GM12878 (cell line): ENCODE measurements around the gene ASAP2. TPM values are rescaled to one million over a fixed set of nuclear protein-coding genes. Genes with fewer than 3 reads are reported as not detected.

ENCODE experiments used
- ATAC-seq: fragments of 200-7000 bp; cut with Tn5 transposase; 3 replicates; pipeline ENCODE4 v1.9.1; 2020; ENCODE audit warnings: mild to moderate bottlenecking, moderate library complexity
- BruUV-seq: library from RNA; stranded (reverse); fragments of 400-500 nt; replicated peaks from 2 replicates; lab custom pipeline; 2021; lab: Mats Ljungman, UMichigan
- CTCF ChIA-PET: fragments of 300-600 bp; sonication (Branson Sonifier 250); formaldehyde crosslinking; extraction: SDS; loops from one replicate; lab custom pipeline; 2021; ENCODE audit warnings: inconsistent platforms; lab: Yijun Ruan, JAX
- POLR2A ChIA-PET: fragments of 350-600 bp; formaldehyde crosslinking; extraction: SDS; loops from one replicate; lab custom pipeline; 2021; ENCODE audit warnings: inconsistent platforms; lab: Charles Lee
- RAD21 ChIA-PET: fragments of 300-600 bp; sonication (Branson Sonifier 250); formaldehyde crosslinking; loops from one replicate; lab custom pipeline; 2023; ENCODE audit warnings: antibody characterized with exemption; ENCODE audit not compliant: unreplicated experiment; lab: Charles Lee
- SMC1A ChIA-PET: fragments of 300-600 bp; sonication (Branson Sonifier 250); formaldehyde crosslinking; loops from one replicate; lab custom pipeline; 2023; ENCODE audit not compliant: unreplicated experiment, uncharacterized antibody; lab: Charles Lee
- DNase-seq: peaks from one replicate; pipeline ENCODE4 v3.0.0-alpha.2; 2011; ENCODE audit warnings: low read depth, low spot score
- FAIRE-seq: peaks from 3 replicates; lab custom pipeline; 2011; peaks lifted over from hg19 to GRCh38; lab: Jason Lieb, UNC
- H2AFZ ChIP-seq: 2 replicates; pipeline ENCODE4 v1.6.0; 2011; ENCODE audit warnings: low read depth, low read length, control low read depth; ENCODE audit not compliant: control insufficient read depth
- H3K27ac ChIP-seq: 2 replicates; pipeline ENCODE4 v1.5.1; 2011; ENCODE audit warnings: control low read depth; ENCODE audit not compliant: control insufficient read depth, insufficient read depth
- H3K27me3 ChIP-seq, 2 experiments: replicated peaks in 1 of 2; 2 replicates each; pipeline versions ENCODE4 v1.6.0 to v1.6.1; 2011; ENCODE audit warnings: low read length in 1 of 2; ENCODE audit not compliant: control insufficient read depth in 2 of 2, insufficient read depth in 2 of 2
- H3K36me3 ChIP-seq, 2 experiments: 2 replicates each; pipeline ENCODE4 v1.5.1; 2011; ENCODE audit warnings: low read length in 1 of 2; ENCODE audit not compliant: control insufficient read depth in 2 of 2, insufficient read depth in 2 of 2
- H3K4me1 ChIP-seq: 2 replicates; pipeline ENCODE4 v1.6.1; 2011; ENCODE audit warnings: mild to moderate bottlenecking, low read length, moderate library complexity, mixed read lengths; ENCODE audit not compliant: control insufficient read depth, insufficient read depth
- H3K4me2 ChIP-seq: 2 replicates; pipeline ENCODE4 v1.6.0; 2011; ENCODE audit warnings: control low read depth; ENCODE audit not compliant: control insufficient read depth, insufficient read depth
- H3K4me3 ChIP-seq: fragments of 200-600 bp; sonication (generic); 2 replicates; pipeline ENCODE4 v1.5.1; 2016
- H3K79me2 ChIP-seq: 2 replicates; pipeline ENCODE4 v1.6.0; 2011; ENCODE audit warnings: low read length; ENCODE audit not compliant: control insufficient read depth, insufficient read depth
- H3K9ac ChIP-seq: 2 replicates; pipeline ENCODE4 v1.8.0; 2011; ENCODE audit warnings: low read length, control low read depth, mixed read lengths; ENCODE audit not compliant: control insufficient read depth, insufficient read depth
- H3K9me3 ChIP-seq: replicated peaks from 3 replicates; pipeline ENCODE4 v1.5.1; 2011; ENCODE audit warnings: mild to moderate bottlenecking, low read length; ENCODE audit not compliant: control insufficient read depth, insufficient read depth
- H4K20me1 ChIP-seq: 2 replicates; pipeline ENCODE4 v1.6.0; 2011; ENCODE audit not compliant: control insufficient read depth, insufficient read depth
- ATF7 ChIP-seq: fragments of 450-650 bp; IDR thresholded peaks from 2 replicates; pipeline ENCODE4 v1.6.1; 2016; ENCODE audit warnings: low read depth, mild to moderate bottlenecking
- CEBPZ ChIP-seq: fragments of 150-350 bp; IDR thresholded peaks from 2 replicates; pipeline ENCODE4 v1.6.1; 2016; ENCODE audit warnings: low read depth, low read length
- CREM ChIP-seq: IDR thresholded peaks from 2 replicates; pipeline ENCODE4 v1.6.1; 2014; ENCODE audit warnings: antibody characterized with exemption, low read depth
- HCFC1 ChIP-seq: fragments of 150-350 bp; IDR thresholded peaks from 2 replicates; pipeline ENCODE4 v1.6.1; 2014; ENCODE audit warnings: low read length
- JUND ChIP-seq: IDR thresholded peaks from 2 replicates; pipeline ENCODE4 v1.6.1; 2012; ENCODE audit warnings: low read depth, mild to moderate bottlenecking, low read length, improper control_type of control experiment, moderate library complexity
- NFXL1 ChIP-seq: fragments of 450-650 bp; IDR thresholded peaks from 2 replicates; pipeline ENCODE4 v1.6.1; 2017; ENCODE audit warnings: antibody characterized with exemption, mild to moderate bottlenecking, borderline replicate concordance
- NKRF ChIP-seq: fragments of 450-650 bp; conservative IDR thresholded peaks from 2 replicates; pipeline ENCODE4 v1.6.1; 2017; ENCODE audit warnings: mild to moderate bottlenecking, moderate library complexity
- PAX8 ChIP-seq: fragments of 450-650 bp; IDR thresholded peaks from 2 replicates; pipeline ENCODE4 v1.6.1; 2017; ENCODE audit warnings: mild to moderate bottlenecking, moderate library complexity
- PKNOX1 ChIP-seq: fragments of 450-650 bp; IDR thresholded peaks from 2 replicates; pipeline ENCODE4 v1.6.1; 2016; ENCODE audit warnings: mild to moderate bottlenecking
- POLR2AphosphoS2 ChIP-seq: IDR thresholded peaks from 2 replicates; pipeline ENCODE4 v1.6.1; 2011; ENCODE audit warnings: low read depth, mild to moderate bottlenecking, low read length, improper control_type of control experiment, moderate library complexity
- PRDM15 ChIP-seq: fragments of 450-650 bp; formaldehyde crosslinking; IDR thresholded peaks from 2 replicates; pipeline ENCODE4 v1.4.0; 2020; ENCODE audit warnings: mild to moderate bottlenecking, moderate library complexity
- TARDBP ChIP-seq: IDR thresholded peaks from 2 replicates; pipeline ENCODE4 v1.6.1; 2016; ENCODE audit warnings: borderline replicate concordance
- ZNF217 ChIP-seq: fragments of 450-650 bp; IDR thresholded peaks from 2 replicates; pipeline ENCODE4 v1.6.1; 2017; ENCODE audit warnings: antibody characterized with exemption, mild to moderate bottlenecking
- WGBS: methylation state at CpG from one replicate; pipeline ENCODE4 v1.1.6; 2016; ENCODE audit warnings: low lambda C conversion rate; ENCODE audit not compliant: insufficient replicate concordance, insufficient coverage; ENCODE audit errors: missing lambda C conversion rate; 5-methylcytosine and 5-hydroxymethylcytosine counted together
- in situ Hi-C: fragments of 300-500 bp; cut with MboI; formaldehyde crosslinking; loops from 9 replicates; pipeline ENCODE4 v1.14.3; 2018; ENCODE audit warnings: mixed read lengths
- intact Hi-C: fragments of 100-400 bp; cut with micrococcal nuclease; formaldehyde crosslinking; loops from one replicate; pipeline ENCODE4 v1.14.2; 2022; ENCODE audit not compliant: unreplicated experiment
- polyA plus RNA-seq, 11 experiments: library from polyadenylated mRNA; depleted of rRNA in 4 of 11; unstranded in 6 of 11; stranded (reverse) in 5 of 11; fragments of >200 nt; fragmentation: Nextera tagmentation in 4 of 11; fragmentation: Illumina TruSeq in 1 of 11; extraction: Ambion mirVana in 4 of 11; extraction: Trizol in 1 of 11; gene quantifications; 1 replicate in 1 of 11; 2 replicates in 10 of 11; pipeline versions ENCODE4 v1.2.1 to v1.2.3, GENCODE V29; 2011 to 2016; ENCODE audit warnings: inconsistent platforms in 2 of 11, missing spikeins in 2 of 11, low read depth in 1 of 11
- total RNA-seq, 4 experiments: library from RNA; depleted of rRNA in 3 of 4; stranded (reverse); fragments of >200 nt in 3 of 4; fragmentation: Illumina TruSeq in 1 of 4; extraction: Trizol in 1 of 4; gene quantifications; 2 replicates each; pipeline versions ENCODE4 v1.2.1 to v1.2.3, GENCODE V29; 2013 to 2021

The ASAP2 gene
- total and polyA plus RNA-seq, 10 of the 15 experiments (the other 5 are each of a cell fraction or from before 2014, with no cell fraction given) = 0.05 to 0.27 (median 0.07) TPM; not detected in 4

GRCh38 chr2:9239616-9240015 lies 33.0 kb downstream of the ASAP2 start:
- Histone ChIP-seq H3K36me3 (no peaks in the 10 kb centered on the region), H4K20me1 (no peaks in the 10 kb centered on the region), H3K9ac (no peak overlapping the region), H3K4me1 (no peaks in the 10 kb centered on the region), H3K9me3 (no peaks in the 10 kb centered on the region), H3K4me2 (no peak overlapping the region), H3K27ac (no peak overlapping the region), H3K27me3 (no peaks in the 10 kb centered on the region; a peak in 1 of 4 replicates), H3K79me2 (no peaks in the 10 kb centered on the region), H2AFZ (no peak overlapping the region), H3K4me3 (no peak overlapping the region)
- intact Hi-C loops = no loop called here
- RAD21 ChIA-PET = no interaction called here
- ATAC-seq (no peak), FAIRE-seq (no peak), DNase-seq (no peak)
- POLR2A ChIA-PET = no interaction called here
- no TSS peak for BruUV-seq
- in situ Hi-C loops = no loop called here
- TF ChIP-seq CREM (no peak), PRDM15 (CRISPR knock-in tag) (no peak), PAX8 (no peak), TARDBP (no peak), PKNOX1 (no peak), JUND (no peak), ZNF217 (no peak), CEBPZ (no peak), POLR2AphosphoS2 (no peak), NFXL1 (no peak), HCFC1 (no peak), ATF7 (no peak), NKRF (no peak)
- SMC1A ChIA-PET = interaction anchor here (0.7 kb wide), 1 partner anchor 81 kb away, joined by 3 read pairs; no protein-coding TSS in a partner anchor
- 17% methylated on average over 5 of the region's 5 CpGs for WGBS
- CTCF ChIA-PET = no interaction called here
